ENCODE results near the gene CST3.
"Not testable (repeated sequence)": the region's sequence is repeated elsewhere in the genome, so short reads cannot be mapped to it uniquely, and the experiment has no call there.

CST3 gene

GRCh38 chr20:23628402-23629016 is 9.2 kb downstream of the CST3 start:
- no peak for DNase-seq (ENCODE audit: low spot score)

- no peak for DNase-seq (ENCODE audit: low spot score)
Measured at GRCh38 chr20:23627501-23627900, 10.3 kb downstream of the CST3 start.

GRCh38 chr20:23626040-23626620 is 11.6 kb downstream of the CST3 start:
- no peak for DNase-seq (ENCODE audit: low spot score)

- no peak for DNase-seq (ENCODE audit: low spot score)
Measured at GRCh38 chr20:23625236-23625964, 12.4 kb downstream of the CST3 start.

- no peak for DNase-seq (ENCODE audit: low spot score)
Measured at GRCh38 chr20:23624324-23624691, 13.4 kb downstream of the CST3 start.

- no peak for DNase-seq (ENCODE audit: low spot score)
Measured at GRCh38 chr20:23623666-23624323, 14.0 kb downstream of the CST3 start.

- no peak for DNase-seq (ENCODE audit: low spot score)
Measured at GRCh38 chr20:23622839-23623343, 14.9 kb downstream of the CST3 start.

- DNase-seq (ENCODE audit: low spot score): not testable (repeated sequence)
Measured at GRCh38 chr20:23622401-23622800, 15.4 kb downstream of the CST3 start.

GRCh38 chr20:23620670-23621386 is 16.9 kb downstream of the CST3 start:
- DNase-seq (ENCODE audit: low spot score): not testable (repeated sequence)

- no peak for DNase-seq (ENCODE audit: low spot score)
Measured at GRCh38 chr20:23614163-23614562, 23.6 kb downstream of the CST3 start.

- DNase-seq (ENCODE audit: low spot score): no peak
Measured at GRCh38 chr20:23613676-23614075, 24.1 kb downstream of the CST3 start.

GRCh38 chr20:23612396-23612795 is 25.4 kb downstream of the CST3 start:
- no peak for DNase-seq (ENCODE audit: low spot score)

- no peak for DNase-seq (ENCODE audit: low spot score)
Measured at GRCh38 chr20:23609486-23610109, 28.2 kb downstream of the CST3 start.

GRCh38 chr20:23608251-23608846 is 29.4 kb downstream of the CST3 start:
- DNase-seq (ENCODE audit: low spot score): no peak

- DNase-seq (ENCODE audit: low spot score): no peak
Measured at GRCh38 chr20:23607497-23608245, 30.1 kb downstream of the CST3 start.

GRCh38 chr20:23606652-23607049 is 31.1 kb downstream of the CST3 start:
- peak; percentile 32 for DNase-seq (ENCODE audit: low spot score)

GRCh38 chr20:23605867-23606651 is 31.7 kb downstream of the CST3 start, which contains the start of gene CST9:
Gene CST9, minus strand, starts transcription at chr20:23605917. Its CDS starts 53 bp downstream, at chr20:23605864.
- no peak for DNase-seq (ENCODE audit: low spot score)

- DNase-seq (ENCODE audit: low spot score): no peak
Measured at GRCh38 chr20:23604306-23604705, 33.4 kb downstream of the CST3 start.

- no peak for DNase-seq (ENCODE audit: low spot score)
Measured at GRCh38 chr20:23603321-23603720, 34.4 kb downstream of the CST3 start.

Data from CD4-positive, alpha-beta T cell treated with Interleukin-6 at 100 ng/mL for 8 hours (primary cell).